UCSD-AML1 (cell line): ENCODE data around the gene FRS2.

ENCODE experiments used
- DNase-seq: peaks from one replicate; lab custom pipeline; 2025; ENCODE audit not compliant: unreplicated experiment; lab: John Stamatoyannopoulos, UW

FRS2 gene

DNA sequence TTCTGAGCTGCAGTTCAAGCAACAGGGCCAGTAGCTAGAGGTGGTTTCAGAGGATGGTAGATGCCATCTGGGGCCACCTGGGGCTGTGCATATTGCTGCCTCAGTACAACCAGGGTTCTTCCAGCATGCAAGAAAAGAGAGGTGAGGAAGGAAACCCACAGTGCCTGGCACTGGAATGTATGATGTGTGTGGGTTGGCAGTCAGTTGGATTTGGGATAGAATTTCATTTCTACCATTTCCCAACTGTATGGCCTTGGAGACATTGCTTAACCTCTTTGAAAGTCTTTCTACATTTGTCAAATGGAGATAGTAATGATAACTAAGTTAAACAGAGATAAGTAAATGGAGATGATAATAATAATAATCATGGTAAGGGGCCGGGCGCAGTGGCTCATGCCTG, 150.7 kb downstream of the FRS2 start:
- no peak for DNase-seq

DNA sequence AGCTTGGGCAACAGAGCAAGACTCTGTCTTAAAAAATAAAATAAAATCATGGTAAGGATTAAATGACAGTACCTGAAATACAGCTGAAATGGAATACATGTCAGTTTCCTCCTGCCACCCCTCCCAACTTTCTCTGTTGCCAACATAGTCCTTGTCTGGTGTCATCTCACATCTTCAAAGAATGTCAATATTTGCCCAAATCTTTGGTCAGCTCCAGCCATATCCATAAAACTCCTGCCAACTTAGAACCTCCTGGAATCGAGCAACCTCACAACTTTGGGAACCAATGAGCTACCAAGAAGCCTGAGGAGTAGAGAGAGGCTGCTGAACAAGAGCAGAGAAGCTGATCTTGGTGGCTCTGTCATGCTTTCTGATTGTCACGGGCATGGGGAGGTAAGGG, 151.4 kb downstream of the FRS2 start:
- DNase-seq = no peak

DNA sequence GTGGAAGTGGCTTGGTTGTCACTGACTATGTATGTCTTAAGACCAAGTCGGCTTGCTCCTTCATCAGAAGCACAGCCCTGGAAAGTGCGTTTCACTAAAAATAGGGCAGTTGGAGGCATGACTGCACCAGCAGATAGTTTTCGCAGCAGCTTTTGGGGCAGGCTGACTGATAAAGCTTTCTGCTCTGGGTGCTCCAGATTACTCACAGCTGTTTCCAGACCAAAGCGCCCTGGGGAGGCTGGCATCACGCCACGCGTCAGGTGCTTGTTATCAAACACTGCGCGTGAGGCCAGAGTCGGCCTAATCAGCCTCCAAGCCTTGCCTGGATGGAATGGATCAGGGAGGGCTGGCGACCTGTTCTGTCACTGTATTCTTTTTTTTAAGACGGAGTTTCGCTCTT, 153.8 kb downstream of the FRS2 start:
- DNase-seq = no peak

DNA sequence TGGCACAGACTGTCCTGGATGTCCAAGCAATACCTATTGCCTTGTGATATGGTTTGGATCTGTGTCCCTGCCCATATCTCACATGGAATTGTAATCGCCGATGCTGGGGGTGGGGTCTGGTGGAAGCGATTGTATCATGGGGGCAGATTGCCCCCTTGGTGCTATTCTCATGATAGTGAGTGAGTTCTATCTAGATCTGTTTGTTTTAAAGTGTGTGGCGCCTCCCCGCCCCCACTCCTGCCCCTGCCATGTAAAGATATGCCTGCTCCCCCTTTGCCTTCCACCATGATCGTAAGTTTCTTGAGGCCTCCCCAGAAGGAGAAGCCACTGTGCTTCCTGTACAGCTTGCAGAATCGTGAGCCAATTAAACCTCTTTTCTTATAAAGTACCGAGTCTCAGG, 157.3 kb downstream of the FRS2 start:
- DNase-seq = no peak
